Measurements from ENCODE around the gene FRMD4B.

Gene FRMD4B

GRCh38 chr3:69359916-69360315 lies 26.0 kb downstream of the FRMD4B start:
- DNase-seq (ENCODE audit: low spot score) = no peak
- in situ Hi-C loops (cut with MboI; ENCODE audit: low sequenced_read_pairs, unreplicated experiment) = no loop called here
- no peak for TF ChIP-seq CTCF (IDR thresholded peaks at IDR 0.05; ENCODE audit: borderline replicate concordance, control extremely low read depth, extremely low read depth, insufficient read depth, missing control alignments)

GRCh38 chr3:69359339-69359893 lies 26.5 kb downstream of the FRMD4B start:
- no peak for DNase-seq (ENCODE audit: low spot score)
- TF ChIP-seq CTCF (IDR thresholded peaks at IDR 0.05; ENCODE audit: borderline replicate concordance, control extremely low read depth, extremely low read depth, insufficient read depth, missing control alignments) = no peak
- in situ Hi-C loops (cut with MboI; ENCODE audit: low sequenced_read_pairs, unreplicated experiment) = no loop called here

- in situ Hi-C loops (cut with MboI; ENCODE audit: low sequenced_read_pairs, unreplicated experiment) = no loop called here
- TF ChIP-seq CTCF (IDR thresholded peaks at IDR 0.05; ENCODE audit: borderline replicate concordance, control extremely low read depth, extremely low read depth, insufficient read depth, missing control alignments) = no peak
Observed at GRCh38 chr3:69357196-69357595, 28.7 kb downstream of the FRMD4B start.

GRCh38 chr3:69354948-69355347 lies 30.9 kb downstream of the FRMD4B start:
- no peak for TF ChIP-seq CTCF (IDR thresholded peaks at IDR 0.05; ENCODE audit: borderline replicate concordance, control extremely low read depth, extremely low read depth, insufficient read depth, missing control alignments)
- in situ Hi-C loops (cut with MboI; ENCODE audit: low sequenced_read_pairs, unreplicated experiment) = no loop called here
- DNase-seq (ENCODE audit: low spot score) = no peak

More at GRCh38 chr3:69357196-69357595, 28.7 kb downstream of the FRMD4B start:
- no peak for DNase-seq (ENCODE audit: low spot score)

- in situ Hi-C loops (cut with MboI; ENCODE audit: low sequenced_read_pairs, unreplicated experiment) = no loop called here
- TF ChIP-seq CTCF (IDR thresholded peaks at IDR 0.05; ENCODE audit: borderline replicate concordance, control extremely low read depth, extremely low read depth, insufficient read depth, missing control alignments) = no peak
- no peak for DNase-seq (ENCODE audit: low spot score)
Observed at GRCh38 chr3:69353503-69353902, 32.4 kb downstream of the FRMD4B start.

- in situ Hi-C loops (cut with MboI; ENCODE audit: low sequenced_read_pairs, unreplicated experiment) = no loop called here
- no peak for DNase-seq (ENCODE audit: low spot score)
Observed at GRCh38 chr3:69353088-69353478, 32.8 kb downstream of the FRMD4B start.

More at GRCh38 chr3:69353088-69353478, 32.8 kb downstream of the FRMD4B start:
- no peak for TF ChIP-seq CTCF (IDR thresholded peaks at IDR 0.05; ENCODE audit: borderline replicate concordance, control extremely low read depth, extremely low read depth, insufficient read depth, missing control alignments)
